HG03060 (cell line): ENCODE data around the gene CCSER2.
"Not testable (repeated sequence)": the region's sequence is repeated elsewhere in the genome, so short reads cannot be mapped to it uniquely, and the experiment has no call there.

ENCODE experiments used
- ATAC-seq: cut with Tn5 transposase; IDR thresholded peaks from one replicate; pipeline ENCODE4 v1.9.1; 2021; ENCODE audit warnings: low read depth, moderate number of reproducible peaks; ENCODE audit not compliant: unreplicated experiment

The CCSER2 gene

GRCh38 chr10:84342584-84342983 lies 14.2 kb downstream of the CCSER2 start:
- no peak for ATAC-seq

GRCh38 chr10:84343831-84344230 lies 15.4 kb downstream of the CCSER2 start:
- ATAC-seq: no peak

- no peak for ATAC-seq
These were observed 16.1 kb downstream of the CCSER2 start for GRCh38 chr10:84344526-84344925.

- not testable (repeated sequence) for ATAC-seq
These were observed 19.2 kb downstream of the CCSER2 start for GRCh38 chr10:84347575-84348002.

GRCh38 chr10:84348447-84348846 lies 20.1 kb downstream of the CCSER2 start:
- no peak for ATAC-seq

- no peak for ATAC-seq
These were observed 20.5 kb downstream of the CCSER2 start for GRCh38 chr10:84348860-84349259.

GRCh38 chr10:84352251-84352842 lies 24.0 kb downstream of the CCSER2 start:
- peak; percentile 95 for ATAC-seq

- ATAC-seq: no peak
These were observed 24.8 kb downstream of the CCSER2 start for GRCh38 chr10:84353052-84353803.

- ATAC-seq: no peak
These were observed 26.2 kb downstream of the CCSER2 start for GRCh38 chr10:84354623-84355022.

GRCh38 chr10:84355106-84355505 lies 26.7 kb downstream of the CCSER2 start:
- ATAC-seq: no peak

GRCh38 chr10:84356928-84357327 lies 28.5 kb downstream of the CCSER2 start:
- ATAC-seq: no peak

GRCh38 chr10:84358743-84359142 lies 30.4 kb downstream of the CCSER2 start:
- ATAC-seq: no peak

GRCh38 chr10:84360637-84361365 lies 32.4 kb downstream of the CCSER2 start:
- no peak for ATAC-seq

GRCh38 chr10:84365335-84365881 lies 37.0 kb downstream of the CCSER2 start:
- ATAC-seq: no peak

- ATAC-seq: no peak
These were observed 37.7 kb downstream of the CCSER2 start for GRCh38 chr10:84366041-84366440.

- ATAC-seq: no peak
These were observed 38.9 kb downstream of the CCSER2 start for GRCh38 chr10:84367256-84367655.

- no peak for ATAC-seq
These were observed 40.4 kb downstream of the CCSER2 start for GRCh38 chr10:84368828-84369227.

- no peak for ATAC-seq
These were observed 41.9 kb downstream of the CCSER2 start for GRCh38 chr10:84370283-84370682.

- ATAC-seq: no peak
These were observed 43.6 kb downstream of the CCSER2 start for GRCh38 chr10:84371944-84372343.

- no peak for ATAC-seq
These were observed 44.6 kb downstream of the CCSER2 start for GRCh38 chr10:84373000-84373399.

GRCh38 chr10:84374455-84374854 lies 46.1 kb downstream of the CCSER2 start:
- ATAC-seq: no peak
